ENCODE results near the gene RAB3C.

- TF ChIP-seq CTCF (IDR thresholded peaks at IDR 0.05) (no peak), POLR2A (IDR thresholded peaks at IDR 0.05) (no peak)
These were observed 251.7 kb downstream of the RAB3C start for GRCh38 chr5:58834242-58835225.

Measured in body of pancreas (tissue), 4 donors.